ENCODE measurements around the gene LHFPL3.

Gene LHFPL3

DNA sequence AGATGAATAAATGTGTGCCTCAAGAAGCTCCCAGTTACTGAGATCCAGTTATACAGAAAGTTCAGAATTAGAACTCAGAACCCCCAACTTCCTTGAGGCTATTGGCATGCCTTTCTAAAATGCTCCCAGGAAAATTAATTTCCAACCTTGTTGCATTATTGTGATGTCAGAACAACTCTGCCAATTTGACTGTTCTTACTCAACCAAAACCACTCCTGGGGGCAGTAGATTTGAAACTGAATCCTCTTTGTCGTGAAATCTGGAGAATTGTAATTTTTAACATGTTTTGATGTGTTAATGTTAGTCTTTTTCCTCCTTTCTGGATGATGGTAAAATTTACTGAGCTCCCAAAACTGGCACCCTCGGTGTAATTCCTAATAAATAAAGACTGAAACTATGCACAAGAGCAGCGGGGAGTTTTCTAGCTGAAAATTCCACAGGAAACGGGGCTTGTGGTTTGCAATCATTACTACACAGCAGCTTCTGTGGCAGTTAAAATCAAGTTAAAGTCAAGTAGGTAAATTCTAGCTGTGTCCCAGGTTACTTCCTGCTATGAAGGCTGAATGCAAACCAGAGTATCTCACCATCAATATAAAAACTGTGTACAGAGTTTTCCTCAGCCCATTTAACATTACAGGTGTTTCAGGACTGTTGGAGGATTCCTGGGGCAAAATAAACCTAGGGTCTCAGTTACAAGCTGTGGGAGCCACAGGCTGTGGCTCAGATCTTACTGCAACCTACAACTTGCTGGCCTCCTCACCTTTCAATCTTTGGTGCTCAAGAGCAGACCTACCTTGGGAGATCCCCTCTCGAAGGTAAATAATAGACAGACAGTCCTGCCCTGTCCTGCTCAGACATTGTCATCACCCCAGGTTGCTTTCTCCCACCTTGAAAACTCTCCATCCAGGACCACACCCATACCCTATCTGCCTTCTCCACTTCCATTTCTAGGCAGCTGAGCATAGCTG, 529.3 kb downstream of the LHFPL3 start:
- no peak for DNase-seq

DNA sequence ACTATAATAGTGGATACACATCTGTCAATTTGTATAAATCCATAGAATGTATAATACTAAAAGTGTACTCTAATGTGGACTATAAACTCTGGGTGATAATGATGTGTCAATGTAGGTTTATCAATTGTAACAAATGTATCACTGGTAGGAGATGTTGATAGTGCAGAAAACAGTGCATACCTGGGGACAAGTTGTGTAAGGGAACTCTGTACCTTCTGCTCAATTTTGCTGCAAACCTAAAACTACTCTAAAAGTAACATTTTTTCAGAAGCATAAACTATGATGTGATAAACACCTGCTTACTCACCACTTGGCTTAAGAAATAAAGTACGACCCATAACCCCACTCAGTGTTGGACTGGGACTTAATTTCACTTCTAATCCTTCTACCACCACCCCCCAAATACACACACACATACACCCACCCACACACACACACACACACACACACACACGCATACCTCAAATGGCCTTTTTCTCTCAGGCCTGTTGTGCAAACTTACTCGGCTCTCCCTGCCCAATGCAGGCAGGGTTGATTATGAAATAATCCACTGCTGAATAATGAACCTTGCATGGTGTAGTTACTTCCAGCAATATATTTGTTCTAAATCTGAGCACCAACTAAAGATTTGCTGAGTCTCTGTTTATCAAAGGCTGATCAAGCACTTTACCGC, 531.5 kb downstream of the LHFPL3 start:
- DNase-seq, result no peak

DNA sequence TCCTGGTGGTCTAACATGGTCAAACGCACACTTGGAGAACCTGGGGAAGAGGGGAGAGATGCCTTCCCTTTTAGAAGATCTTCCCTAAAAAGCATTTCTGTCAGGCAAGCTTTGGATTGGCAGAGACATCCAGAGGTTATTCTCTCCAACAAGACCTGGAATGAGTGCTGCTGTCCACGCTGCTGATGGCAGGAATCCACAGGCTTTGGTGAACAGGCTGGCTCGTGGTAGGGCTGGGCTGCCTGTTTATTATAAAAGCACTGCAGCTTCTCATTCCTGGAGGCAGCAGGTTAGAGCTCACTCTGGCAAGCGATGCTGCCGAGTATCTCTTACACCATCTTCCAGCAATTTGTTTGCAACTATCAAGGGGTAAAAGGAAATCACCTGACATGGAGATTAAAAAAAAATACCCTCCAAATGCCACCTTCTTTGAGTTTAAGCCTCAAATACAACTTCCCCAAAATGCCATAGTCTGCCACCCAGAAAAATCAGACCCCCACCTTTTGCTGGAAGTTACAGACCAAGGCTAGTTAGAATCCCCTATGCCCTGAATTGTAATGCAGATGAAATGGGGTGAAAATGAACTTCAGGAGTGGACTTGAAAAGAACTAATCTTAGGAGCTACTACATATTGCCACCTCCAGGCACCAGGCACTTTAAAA, 533.5 kb downstream of the LHFPL3 start:
- no peak for DNase-seq

DNA sequence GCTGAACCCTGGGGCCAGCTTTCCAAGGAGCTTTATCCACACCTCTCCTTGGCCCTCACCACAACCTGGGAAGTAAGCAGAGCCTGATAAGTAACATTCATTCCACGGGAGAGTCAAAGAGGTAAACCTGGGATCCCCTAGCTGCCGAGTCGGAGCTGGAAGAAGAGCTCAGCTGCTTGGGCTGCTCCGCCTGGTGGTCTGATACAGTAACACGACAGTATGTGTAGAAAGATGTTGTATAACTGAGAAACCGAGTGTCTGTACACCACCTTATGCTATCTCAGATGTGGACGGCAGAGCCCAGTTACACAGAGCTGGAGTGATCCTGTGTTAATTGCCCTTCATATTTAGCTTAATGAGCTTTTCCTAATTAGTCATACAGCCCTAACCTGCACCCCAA, 534.3 kb downstream of the LHFPL3 start:
- DNase-seq, result no peak

DNA sequence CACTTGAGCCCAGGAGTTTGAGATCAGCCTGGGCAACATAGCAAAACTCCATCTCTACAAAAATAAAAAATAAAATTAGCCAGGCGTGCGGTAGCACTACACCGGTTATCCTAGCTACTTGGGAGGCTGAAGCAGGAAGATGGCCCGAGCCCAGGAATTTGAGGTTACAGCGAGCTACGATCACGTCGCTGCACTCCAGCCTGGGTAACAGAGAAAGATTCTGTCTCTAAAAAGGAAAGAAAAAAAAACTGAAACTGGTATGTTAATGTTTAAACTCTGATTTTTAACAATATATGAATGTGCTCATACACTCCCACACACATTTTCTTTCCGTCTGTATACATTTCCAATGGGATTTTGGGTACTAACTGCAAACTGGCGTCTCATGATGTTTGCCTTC, 545.0 kb downstream of the LHFPL3 start:
- no peak for DNase-seq

DNA sequence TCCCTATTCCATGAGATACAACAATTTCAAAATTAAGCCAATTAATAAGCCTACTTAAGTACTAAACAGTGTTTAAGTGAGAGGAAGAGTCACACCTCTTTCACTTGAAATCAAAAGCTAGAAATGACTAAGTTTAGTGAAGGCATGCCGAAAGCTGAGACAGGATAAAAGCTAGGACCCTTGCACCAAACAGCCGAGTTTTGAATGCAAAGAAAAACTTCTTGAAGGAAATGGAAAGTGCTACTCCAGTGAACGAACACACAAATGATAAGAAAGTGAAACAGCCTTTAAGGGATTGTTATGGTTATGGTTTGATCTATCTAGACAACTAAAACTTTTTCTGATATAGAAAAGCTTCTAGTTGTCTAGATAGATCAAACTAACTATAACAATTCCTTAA, 550.2 kb downstream of the LHFPL3 start:
- no peak for DNase-seq

DNA sequence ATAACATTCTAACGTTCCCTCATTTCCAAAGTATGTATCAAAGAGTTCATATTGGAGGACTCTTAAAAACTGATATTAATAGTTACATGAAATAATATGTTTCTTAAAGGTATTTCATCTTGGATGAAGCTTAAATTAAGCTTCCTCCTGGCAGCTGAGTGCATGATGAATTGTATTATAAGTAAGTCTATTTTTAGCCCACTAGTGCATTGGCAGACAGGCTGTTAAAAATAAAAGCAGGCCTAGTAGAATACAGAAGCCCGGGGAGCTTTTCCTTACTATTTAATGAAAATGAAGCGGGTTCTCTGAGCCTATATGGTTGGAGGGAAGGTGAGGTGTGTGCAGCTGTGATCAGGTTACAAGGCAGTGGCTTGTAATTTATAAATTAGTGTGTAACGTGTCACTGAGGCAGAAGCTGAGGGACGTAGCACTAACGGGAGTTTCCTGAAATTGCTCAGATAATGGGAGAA, 554.9 kb downstream of the LHFPL3 start:
- no peak for DNase-seq

DNA sequence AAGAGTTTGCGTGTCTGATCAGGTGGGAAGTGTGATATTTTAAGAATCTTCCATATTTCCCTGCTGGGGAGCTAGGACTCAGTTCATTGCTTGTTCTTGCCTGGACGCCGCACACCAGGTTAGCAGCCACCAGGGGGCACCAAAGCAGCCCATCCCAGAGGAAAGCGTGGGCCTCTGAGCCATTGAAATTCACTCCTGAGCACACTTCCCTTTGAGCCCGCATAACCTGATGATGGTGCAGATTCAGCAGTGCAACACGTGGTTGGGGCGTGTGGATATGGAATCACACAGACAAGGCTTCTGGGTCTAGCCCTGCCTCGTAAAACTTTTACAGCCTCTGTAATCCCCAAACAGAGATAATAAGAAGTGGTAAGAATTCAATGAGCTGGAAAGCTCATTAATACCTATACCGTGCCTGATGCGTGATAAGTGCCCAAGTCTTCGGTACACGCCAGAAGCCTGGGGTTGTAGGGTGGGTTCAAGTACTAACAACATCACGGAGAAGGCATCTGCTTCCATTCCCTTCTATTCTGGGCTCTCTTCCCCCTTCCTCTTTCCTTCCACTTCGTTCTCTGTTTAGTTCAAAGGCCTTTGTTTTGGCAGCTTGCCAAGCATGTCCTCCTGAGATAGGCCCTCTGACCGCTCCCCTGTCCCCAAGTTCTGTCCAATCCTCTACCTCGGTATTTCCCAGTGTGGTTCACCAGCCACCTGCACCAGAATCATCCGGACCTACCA, 555.5 kb downstream of the LHFPL3 start:
- peak; percentile 65 for DNase-seq

DNA sequence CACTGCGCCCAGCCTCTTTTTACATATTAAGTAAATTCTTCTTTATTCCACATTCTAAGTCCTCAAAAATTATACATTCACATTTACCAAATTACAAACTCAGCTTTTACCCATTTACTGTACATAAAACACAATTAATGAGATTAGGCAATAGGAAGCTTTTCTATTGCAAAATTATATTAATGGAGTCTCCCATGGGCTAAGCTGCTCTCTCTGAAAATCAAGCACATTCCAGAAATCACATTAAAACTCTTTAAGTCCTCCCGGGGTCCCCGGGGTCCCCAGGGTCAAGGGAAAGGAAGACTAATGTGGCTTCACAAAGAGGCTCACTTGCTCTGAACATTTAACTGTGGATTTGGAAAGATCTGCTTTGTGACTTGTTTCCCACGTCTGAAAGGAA, 558.2 kb downstream of the LHFPL3 start:
- DNase-seq, result no peak

DNA sequence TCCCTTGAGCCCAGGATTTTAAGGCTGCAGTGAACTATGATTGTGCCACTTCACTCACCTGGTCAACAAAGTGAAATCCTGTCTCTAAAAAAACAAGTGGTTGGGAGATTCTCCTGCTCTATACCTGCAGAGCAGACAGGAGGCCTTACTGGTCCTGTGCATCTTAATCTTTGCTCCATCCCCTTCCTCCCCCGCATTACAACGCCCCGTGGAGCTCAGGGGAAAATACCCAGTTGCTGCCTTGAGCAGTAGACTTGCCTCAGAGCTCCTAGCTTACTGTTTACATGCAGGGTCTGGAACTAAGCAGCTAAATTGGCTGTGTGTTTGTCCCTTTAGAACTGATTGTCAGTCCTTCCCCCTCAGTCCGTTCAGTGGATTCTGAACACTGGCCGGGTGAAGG, 561.8 kb downstream of the LHFPL3 start:
- DNase-seq, result no peak

DNA sequence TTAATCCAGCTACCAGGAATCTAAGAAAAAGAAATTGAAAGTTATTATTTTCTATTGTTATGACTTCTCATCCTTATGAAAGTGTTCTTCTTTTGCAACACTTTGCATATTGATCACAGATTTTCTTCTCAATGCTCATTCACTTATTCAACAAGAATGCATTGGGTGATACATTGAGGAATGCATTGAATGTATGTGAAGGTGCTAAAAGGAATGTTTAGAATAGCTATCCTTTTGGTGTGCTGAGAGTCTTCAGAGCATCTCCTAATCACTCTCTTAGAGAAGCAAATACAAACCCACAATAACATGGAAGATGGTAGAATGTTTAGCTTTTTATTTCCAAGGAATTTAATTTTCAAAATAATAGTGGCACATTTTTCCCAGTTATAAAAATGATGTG, 563.5 kb downstream of the LHFPL3 start:
- DNase-seq, result no peak

DNA sequence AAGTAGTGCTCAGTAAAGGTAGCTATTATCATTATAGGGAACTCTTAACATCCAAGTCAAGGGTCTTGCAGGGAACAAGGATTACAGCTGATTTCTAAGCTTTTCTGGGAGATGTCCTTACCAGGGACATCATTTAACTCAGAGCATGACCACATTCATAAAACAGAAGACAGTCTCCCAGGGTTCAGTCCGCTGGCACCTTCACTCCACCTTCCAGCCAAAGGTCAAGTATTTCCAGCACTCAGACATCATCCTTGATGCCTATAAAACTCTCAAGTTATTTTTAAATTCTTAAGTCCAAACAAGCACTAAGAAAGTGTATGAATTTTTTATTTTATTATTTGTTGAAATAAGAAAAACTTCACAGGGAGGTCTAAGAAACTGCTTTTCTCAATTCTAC, 565.9 kb downstream of the LHFPL3 start:
- DNase-seq, result no peak

DNA sequence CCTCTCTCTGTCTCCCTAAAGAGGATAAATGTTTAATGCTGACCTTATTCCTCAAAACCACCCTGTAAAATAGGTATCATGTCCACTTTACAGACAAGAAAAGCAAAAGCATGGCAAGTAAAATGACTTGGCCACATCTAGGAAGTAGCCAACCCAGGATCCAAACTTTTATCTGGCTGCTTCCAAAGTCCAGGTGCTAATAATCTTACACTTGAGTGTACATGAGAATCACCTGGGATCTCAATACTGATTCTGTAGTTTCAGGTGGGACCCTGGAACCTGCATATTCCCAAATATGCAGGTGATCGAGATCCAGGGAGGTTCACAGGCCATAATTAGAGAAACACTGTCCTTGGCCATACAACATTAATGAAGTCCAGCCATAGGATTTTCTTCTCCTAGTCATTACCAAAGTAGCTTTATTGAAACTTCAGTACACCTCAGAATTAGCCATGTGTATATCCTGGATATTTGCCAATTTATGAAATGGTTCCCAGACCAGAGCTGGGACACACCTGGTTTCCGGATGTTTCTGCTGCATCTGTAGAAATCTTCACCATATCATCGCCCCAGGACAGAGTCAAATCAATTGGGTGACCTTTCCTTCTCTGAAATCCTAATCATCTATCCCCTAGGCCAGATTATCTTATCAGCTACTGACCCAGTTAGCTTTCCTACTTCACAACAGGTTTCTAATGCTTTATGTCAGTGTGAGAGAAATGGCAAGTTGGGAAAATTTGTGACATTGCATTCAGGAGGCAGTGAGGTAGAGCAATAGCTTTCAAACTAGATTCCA, 566.5 kb downstream of the LHFPL3 start:
- no peak for DNase-seq

DNA sequence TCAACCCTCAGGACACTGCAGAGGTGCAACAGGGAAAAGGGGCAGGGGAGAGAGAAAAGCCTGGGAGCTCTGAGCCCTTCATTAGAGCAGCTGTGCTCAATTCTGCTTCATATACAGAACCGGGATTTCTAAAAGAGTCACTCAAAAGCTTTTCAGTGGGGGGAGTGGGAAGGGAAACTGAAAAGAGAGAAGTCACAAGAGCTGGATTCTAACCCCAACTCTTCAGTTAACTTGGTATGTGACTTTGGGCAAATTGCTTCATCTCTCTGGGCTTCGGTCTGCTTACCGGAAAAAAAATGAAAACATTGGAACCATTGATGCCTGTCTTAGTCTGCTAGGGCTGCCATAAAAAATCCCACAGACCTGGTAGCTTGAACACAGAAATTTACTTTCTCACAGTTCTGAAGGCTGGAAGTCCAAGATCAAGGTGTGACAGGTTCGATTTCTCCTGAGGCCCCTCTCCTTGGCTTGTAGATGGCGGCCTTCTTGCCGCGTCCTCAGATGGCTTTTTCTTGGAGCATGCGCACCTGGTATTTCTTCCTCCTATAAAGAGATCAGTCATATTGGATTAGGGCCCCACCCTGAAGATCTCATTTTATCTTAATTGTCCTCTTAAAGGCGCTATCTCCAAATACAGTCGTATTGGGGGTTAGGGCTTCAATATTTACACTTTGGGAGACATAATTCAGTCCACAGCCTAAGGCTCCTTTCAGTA, 567.3 kb downstream of the LHFPL3 start:
- no peak for DNase-seq

DNA sequence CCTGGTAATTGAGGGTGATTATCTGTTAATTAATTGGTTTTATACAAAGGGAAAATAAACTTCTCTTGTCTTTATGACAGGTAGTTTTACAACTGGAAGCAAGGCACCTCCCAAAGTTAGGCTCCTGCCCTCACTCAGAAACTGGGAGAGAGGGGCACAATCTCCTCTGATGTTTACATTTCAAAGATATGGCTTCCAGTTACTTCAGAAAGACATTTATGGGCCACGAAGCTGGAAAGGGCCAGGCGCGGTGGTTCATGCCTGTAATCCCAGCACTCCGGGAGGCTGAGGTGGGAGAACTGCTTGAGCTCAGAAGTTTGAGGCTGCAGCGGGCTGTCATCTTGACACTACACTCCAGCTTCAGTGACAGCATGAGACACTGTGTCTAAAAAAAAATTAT, 570.0 kb downstream of the LHFPL3 start:
- DNase-seq, result no peak

DNA sequence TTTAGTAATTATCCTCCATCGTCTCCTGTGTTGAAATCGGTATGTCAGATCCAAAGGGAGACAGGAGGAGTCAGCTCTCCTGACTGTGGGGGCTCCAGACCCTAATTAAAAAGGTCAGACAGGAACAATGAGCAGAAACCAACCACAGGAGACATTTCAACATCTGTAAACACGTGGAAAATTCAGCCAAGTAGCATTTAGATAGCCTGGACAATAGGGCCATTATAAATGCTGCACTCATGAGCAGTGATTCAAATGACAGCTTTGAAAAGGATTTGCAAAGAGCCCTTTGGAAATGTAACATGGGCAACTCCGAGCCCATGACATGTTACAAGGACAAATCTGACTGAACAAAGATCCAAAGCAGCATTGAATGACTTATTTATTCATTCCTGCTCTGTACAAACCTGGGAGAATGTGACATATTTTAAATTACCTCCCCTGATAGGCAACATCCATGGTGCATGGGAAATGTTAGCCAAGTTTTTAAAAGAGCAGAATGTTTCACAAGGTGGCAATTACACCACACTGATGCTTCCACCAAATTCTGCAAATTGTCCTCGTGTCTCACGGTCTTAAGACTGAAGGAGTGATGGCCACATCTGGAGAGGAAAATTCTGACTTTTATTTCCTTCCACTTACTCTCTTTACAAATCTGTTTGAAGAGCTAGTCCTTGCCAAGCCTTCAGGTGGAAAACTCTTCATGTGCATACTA, 572.3 kb downstream of the LHFPL3 start:
- no peak for DNase-seq

DNA sequence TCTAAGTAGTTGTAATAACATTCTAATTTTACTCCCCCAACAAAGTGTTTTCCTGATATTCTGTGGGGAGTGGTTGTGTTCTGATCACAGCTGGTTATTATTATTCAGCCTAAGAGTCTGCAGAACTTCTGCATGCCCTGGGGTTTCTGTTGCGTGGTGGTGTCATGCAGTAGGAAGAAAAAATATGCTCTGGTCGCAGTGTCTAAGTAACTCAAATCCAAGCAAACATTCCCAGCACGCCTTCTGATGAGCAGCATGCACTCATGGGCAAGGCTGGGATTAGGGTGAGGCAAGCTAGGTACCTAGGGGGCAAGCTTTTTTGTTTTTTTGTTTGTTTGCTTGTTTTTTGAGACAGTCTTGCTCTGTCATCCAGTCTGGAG, 572.8 kb downstream of the LHFPL3 start:
- DNase-seq, result no peak

DNA sequence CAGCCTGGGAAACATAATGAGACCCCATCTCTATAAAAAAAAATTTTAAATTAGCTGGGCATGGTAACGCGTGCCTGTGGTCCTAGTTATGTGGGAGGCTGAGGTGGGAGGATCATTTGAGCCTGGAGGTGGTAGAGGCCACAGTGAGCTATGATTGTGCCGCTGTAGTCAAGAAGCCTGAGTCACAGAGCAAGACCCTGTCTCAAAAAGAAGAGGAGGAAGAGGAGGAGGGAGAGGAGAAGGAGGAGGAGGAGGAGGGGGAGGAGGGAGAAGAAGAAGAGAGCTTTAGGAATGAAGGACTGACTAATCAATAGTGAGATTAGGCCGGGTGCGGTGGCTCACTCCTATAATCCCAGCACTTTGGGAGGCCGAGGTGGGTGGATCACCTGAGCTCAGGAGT, 573.8 kb downstream of the LHFPL3 start:
- DNase-seq, result no peak

DNA sequence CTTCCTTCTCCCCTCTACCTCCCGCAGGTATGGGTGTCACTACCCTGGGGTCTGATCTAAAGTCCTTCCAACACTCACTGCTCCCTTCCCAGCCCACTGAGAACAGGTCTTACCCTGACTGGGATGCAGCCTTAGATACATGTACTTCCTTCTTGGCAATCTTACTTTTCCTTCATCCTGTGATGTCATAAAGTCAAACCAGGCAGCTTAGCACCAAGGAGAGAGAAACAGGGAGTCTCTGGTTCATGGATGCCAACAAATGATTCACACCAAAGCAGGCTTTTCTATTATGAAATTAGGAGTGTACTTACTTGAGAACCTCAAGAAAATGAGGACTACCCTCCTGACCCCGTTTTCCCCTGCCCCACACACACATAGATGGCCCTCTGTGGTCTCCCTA, 574.6 kb downstream of the LHFPL3 start:
- no peak for DNase-seq

DNA sequence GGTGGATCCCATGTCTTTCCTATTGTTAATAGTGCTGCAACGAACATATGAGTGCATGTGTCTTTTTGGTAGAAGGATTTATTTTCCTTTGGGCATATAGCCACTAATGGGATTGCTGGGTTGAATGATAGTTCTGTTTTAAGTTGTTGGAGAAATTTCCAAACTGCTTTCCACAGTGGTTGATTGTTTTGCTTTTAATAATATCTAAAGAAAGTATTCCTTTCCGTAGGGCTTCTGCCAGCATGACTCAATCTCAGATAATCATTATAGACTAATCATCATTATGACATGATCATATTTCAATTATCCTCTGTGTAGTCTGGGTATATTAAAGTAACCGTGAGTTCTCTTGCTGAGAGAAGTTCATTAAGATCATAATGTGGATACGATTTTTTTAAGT, 575.4 kb downstream of the LHFPL3 start:
- DNase-seq, result no peak

DNA sequence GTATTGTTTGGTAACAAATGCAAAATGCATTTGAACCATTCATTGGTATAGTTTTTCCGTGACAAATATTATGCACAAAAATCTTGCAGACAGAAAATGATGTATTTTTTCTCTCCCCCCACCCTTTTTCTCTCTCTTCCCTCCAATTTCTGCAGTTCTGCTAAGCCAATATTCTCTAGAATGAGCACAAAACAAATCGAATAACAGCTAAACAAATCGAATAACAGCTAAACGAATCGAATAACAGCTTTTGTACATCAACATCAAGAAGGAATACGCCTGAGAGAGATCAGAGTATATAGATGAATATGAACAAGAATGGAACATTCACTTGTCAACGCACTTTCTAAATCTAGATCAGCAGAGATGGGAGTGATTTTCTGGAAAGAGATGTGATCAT, 577.6 kb downstream of the LHFPL3 start:
- DNase-seq, result no peak
